Prostate gland (tissue), 2 donors: ENCODE measurements around the gene WDR5. TPM values are rescaled to one million over a fixed set of nuclear protein-coding genes. Genes with fewer than 3 reads are reported as not detected.

Source experiments
- DNase-seq: peaks from one replicate; pipeline ENCODE4 v3.0.0-alpha.2; 2019; ENCODE audit warnings: low spot score
- H3K27ac ChIP-seq, 2 donors: fragments of 200-600 bp; sonication (generic); 2 replicates each; pipeline ENCODE4 v1.5.1; 2017 to 2019
- H3K27me3 ChIP-seq: fragments of 200-600 bp; sonication (generic); replicated peaks from 2 replicates; pipeline ENCODE4 v1.5.1; 2019; ENCODE audit not compliant: insufficient read depth
- H3K36me3 ChIP-seq, 2 donors: fragments of 200-600 bp; sonication (generic); 1 replicate in 1 of 2; 2 replicates in 1 of 2; pipeline versions ENCODE4 v1.5.1 to v1.8.1; 2017 to 2019
- H3K4me1 ChIP-seq: fragments of 200-600 bp; sonication (generic); replicated peaks from 2 replicates; pipeline ENCODE4 v1.5.1; 2019
- H3K4me3 ChIP-seq, 2 donors: fragments of 200-600 bp; sonication (generic); 2 replicates each; pipeline ENCODE4 v1.5.1; 2017 to 2019
- H3K9me3 ChIP-seq: fragments of 200-600 bp; sonication (generic); 2 replicates; pipeline ENCODE4 v1.5.1; 2017
- POLR2A ChIP-seq: fragments of 450-650 bp; IDR thresholded peaks from one replicate; pipeline ENCODE4 v1.6.1; 2016; ENCODE audit warnings: antibody characterized with exemption, mild to moderate bottlenecking
- POLR2AphosphoS5 ChIP-seq: sonication (generic); formaldehyde crosslinking; IDR thresholded peaks from one replicate; pipeline ENCODE4 v1.6.1; 2017; ENCODE audit warnings: antibody characterized with exemption
- WGBS: methylation state at CpG from one replicate; pipeline ENCODE4 v1.1.5; 2018; 5-methylcytosine and 5-hydroxymethylcytosine counted together
- intact Hi-C: fragments of 100-400 bp; cut with DNase I; formaldehyde crosslinking; loops from one replicate; pipeline ENCODE4 v1.14.2; 2022
- total RNA-seq, 2 donors: library from RNA; depleted of rRNA; stranded (reverse); fragments of >200 nt; gene quantifications; one replicate each; pipeline ENCODE4 v1.1.0, GENCODE V29; 2016
- TF ChIP-seq, protein P1 (sequence below), 4 experiments: fragments of 200-600 bp in 2 of 4; fragments of 450-650 bp in 2 of 4; sonication (generic) in 2 of 4; IDR thresholded peaks; 1 replicate in 3 of 4; 2 replicates in 1 of 4; pipeline ENCODE4 v1.5.1; 2016 to 2019; ENCODE audit warnings: antibody characterized with exemption in 4 of 4, mild to moderate bottlenecking in 2 of 4, moderate library complexity in 2 of 4

Gene WDR5
- total RNA-seq, 2 donors from 2014 or later: 28.6 to 67.9 TPM

DNA sequence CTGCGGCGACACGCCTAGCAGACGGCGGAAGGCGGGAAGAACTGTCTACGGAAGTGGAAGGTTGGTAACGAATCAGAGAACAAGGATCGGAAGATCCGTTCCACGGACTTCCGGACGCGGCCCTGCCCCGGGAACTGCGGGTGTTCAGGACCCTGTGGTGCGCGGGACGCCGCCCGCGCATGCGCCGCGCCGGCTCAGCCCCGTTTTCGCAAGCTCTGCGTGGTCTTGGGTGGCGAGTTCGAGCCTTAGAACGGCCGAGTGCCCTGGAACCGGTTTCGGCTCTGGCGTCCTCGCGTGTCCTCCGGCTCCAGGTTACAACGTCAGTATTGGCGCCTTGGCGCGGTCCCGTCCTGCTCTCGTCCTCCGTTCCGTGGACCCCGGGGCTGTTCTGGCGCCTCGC lies 29.0 kb downstream of the WDR5 start:
- Histone ChIP-seq H3K27me3 (no peaks in the 10 kb centered on the region), H3K4me1 (no peaks in the 10 kb centered on the region), H3K9me3 (no peaks in the 10 kb centered on the region), H3K36me3 (no peaks in the 10 kb centered on the region), H3K27ac (no peak overlapping the region), H3K4me3 (no peak overlapping the region)
- intact Hi-C loops: no loop called here
- TF ChIP-seq POLR2A (no peak), POLR2AphosphoS5 (no peak)
- TF ChIP-seq, protein P1, sequence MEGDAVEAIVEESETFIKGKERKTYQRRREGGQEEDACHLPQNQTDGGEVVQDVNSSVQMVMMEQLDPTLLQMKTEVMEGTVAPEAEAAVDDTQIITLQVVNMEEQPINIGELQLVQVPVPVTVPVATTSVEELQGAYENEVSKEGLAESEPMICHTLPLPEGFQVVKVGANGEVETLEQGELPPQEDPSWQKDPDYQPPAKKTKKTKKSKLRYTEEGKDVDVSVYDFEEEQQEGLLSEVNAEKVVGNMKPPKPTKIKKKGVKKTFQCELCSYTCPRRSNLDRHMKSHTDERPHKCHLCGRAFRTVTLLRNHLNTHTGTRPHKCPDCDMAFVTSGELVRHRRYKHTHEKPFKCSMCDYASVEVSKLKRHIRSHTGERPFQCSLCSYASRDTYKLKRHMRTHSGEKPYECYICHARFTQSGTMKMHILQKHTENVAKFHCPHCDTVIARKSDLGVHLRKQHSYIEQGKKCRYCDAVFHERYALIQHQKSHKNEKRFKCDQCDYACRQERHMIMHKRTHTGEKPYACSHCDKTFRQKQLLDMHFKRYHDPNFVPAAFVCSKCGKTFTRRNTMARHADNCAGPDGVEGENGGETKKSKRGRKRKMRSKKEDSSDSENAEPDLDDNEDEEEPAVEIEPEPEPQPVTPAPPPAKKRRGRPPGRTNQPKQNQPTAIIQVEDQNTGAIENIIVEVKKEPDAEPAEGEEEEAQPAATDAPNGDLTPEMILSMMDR (IDR thresholded peaks at IDR 0.05): no peak
- under 1% methylated on average over 50 of the region's 50 CpGs for WGBS
- DNase-seq: no peak

DNA sequence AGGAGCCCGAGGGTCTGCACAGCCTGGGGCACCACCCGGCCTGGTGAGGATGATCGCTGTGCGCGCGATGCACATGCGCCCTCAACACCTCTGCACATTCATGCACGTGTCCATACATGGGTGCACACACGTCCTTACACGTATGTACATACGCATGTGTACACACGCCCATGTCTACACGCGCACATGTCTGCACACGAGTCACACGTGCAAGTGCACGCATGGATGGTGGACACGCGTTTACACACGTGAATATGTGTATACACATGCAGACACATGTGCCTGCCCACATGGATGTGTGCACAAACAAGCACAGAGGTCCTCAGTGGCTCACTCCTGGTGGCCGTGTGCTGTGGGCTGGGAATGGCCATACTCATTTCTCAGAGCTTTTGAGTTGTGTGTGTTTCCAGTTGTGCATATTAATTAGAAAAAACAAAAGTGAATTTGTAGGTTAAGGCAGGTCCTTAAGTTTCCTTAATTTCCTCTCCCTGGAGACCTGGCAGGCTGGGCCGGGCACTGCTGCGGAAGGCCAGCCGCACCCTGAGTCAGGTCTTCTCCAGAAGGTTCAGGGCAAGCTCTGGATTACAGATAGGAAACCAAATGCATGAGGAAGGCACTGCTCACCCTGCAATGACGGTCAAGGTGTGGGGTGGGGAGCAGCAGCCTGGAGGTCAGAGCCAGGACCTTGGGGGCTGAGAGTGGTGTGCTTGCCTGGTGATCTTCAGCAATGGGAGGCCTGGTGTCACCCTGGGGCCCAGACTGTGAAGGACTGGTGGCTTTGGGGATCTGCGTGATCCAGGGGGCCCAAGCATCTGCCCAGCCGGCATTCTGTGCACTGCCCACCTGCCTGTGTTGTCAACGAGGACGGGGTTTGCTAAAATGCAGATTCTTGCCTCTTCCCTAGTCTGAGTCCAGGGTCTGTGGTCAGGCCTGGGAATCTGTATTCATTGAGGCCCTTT lies 29.8 kb downstream of the WDR5 start:
- Histone ChIP-seq H3K27ac (no peak overlapping the region), H3K4me1 (no peaks in the 10 kb centered on the region), H3K4me3 (no peak overlapping the region), H3K9me3 (no peaks in the 10 kb centered on the region), H3K36me3 (no peaks in the 10 kb centered on the region), H3K27me3 (no peaks in the 10 kb centered on the region)
- 49% methylated on average over 21 of the region's 29 CpGs for WGBS
- intact Hi-C loops: no loop called here
- TF ChIP-seq, protein P1 (IDR thresholded peaks at IDR 0.05): no peak
- no peak for TF ChIP-seq POLR2AphosphoS5
- no peak for TF ChIP-seq POLR2A
- DNase-seq: peak; percentile 19

DNA sequence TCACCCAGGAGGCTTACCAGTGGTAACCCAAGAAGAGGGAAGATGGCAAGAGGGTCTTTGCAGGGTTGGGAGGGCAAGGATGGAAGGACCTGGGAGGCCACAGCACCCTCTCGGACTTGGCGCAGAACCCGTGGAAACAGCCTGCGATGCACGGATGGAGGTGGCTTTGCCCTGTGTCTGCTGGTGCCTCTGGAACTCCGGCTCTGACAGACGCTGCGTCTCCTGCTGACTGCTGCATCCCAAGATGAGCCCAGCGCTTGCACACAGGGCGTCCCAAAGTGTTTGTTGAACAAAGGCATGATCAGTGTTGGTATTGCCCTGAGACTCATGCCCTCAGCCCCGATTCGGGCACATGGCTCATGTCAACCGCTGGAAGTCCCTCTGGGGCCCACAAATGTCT lies 30.5 kb downstream of the WDR5 start:
- H3K4me1 ChIP-seq: no peaks in the 10 kb centered on the region
- 94% methylated on average over 13 of the region's 13 CpGs for WGBS
- no peaks in the 10 kb centered on the region for H3K36me3 ChIP-seq
- no peak for TF ChIP-seq POLR2A
- TF ChIP-seq, protein P1 (IDR thresholded peaks at IDR 0.05): no peak
- TF ChIP-seq POLR2AphosphoS5: no peak
- H3K4me3 ChIP-seq: no peak overlapping the region
- intact Hi-C loops: no loop called here
- no peaks in the 10 kb centered on the region for H3K9me3 ChIP-seq
- no peak overlapping the region for H3K27ac ChIP-seq
- no peak for DNase-seq
- no peaks in the 10 kb centered on the region for H3K27me3 ChIP-seq

DNA sequence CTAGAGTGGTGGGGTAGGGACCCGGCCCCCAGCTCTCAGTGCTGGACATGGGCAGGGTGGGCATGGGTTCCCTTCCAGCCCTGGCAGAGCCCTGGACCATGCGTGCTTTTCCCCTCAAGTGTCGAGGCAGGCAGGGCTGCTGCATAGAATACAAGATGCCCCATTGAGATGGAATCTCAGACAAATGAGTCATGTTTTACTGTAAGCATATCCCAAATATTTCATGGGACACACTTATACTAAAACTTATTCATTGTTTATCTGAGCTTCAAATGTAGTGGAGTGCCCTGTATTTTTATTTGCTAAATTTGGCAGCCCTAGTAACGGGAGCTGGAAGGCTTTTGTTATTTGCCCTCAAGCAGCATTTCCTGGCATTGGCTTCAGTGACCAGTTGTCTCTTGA lies 31.6 kb downstream of the WDR5 start:
- no peaks in the 10 kb centered on the region for H3K36me3 ChIP-seq
- H3K27me3 ChIP-seq: no peaks in the 10 kb centered on the region
- DNase-seq: no peak
- H3K9me3 ChIP-seq: no peaks in the 10 kb centered on the region
- no peak overlapping the region for H3K27ac ChIP-seq
- intact Hi-C loops: no loop called here
- 77% methylated on average over 4 of the region's 4 CpGs for WGBS
- H3K4me3 ChIP-seq: no peak overlapping the region
- H3K4me1 ChIP-seq: no peaks in the 10 kb centered on the region
- TF ChIP-seq POLR2AphosphoS5 (no peak), POLR2A (no peak)
- TF ChIP-seq, protein P1 (IDR thresholded peaks at IDR 0.05): no peak
